IPS-NIHi11 (cell line): ENCODE measurements around the gene LPIN1.
A peak's percentile ranks its signal among the peaks of the same experiment; 100 is the strongest.
"Not testable (repeated sequence)": the region's sequence is repeated elsewhere in the genome, so short reads cannot be mapped to it uniquely, and the experiment has no call there.

Experiments used
- DNase-seq: peaks from one replicate; pipeline ENCODE4 v3.0.0; 2012; ENCODE audit warnings: mixed read lengths, low spot score

The LPIN1 gene

GRCh38 chr2:11835403-11835802 lies 89.0 kb downstream of the LPIN1 start:
- DNase-seq = no peak

GRCh38 chr2:11836647-11837219 lies 90.3 kb downstream of the LPIN1 start:
- no peak for DNase-seq

DNA sequence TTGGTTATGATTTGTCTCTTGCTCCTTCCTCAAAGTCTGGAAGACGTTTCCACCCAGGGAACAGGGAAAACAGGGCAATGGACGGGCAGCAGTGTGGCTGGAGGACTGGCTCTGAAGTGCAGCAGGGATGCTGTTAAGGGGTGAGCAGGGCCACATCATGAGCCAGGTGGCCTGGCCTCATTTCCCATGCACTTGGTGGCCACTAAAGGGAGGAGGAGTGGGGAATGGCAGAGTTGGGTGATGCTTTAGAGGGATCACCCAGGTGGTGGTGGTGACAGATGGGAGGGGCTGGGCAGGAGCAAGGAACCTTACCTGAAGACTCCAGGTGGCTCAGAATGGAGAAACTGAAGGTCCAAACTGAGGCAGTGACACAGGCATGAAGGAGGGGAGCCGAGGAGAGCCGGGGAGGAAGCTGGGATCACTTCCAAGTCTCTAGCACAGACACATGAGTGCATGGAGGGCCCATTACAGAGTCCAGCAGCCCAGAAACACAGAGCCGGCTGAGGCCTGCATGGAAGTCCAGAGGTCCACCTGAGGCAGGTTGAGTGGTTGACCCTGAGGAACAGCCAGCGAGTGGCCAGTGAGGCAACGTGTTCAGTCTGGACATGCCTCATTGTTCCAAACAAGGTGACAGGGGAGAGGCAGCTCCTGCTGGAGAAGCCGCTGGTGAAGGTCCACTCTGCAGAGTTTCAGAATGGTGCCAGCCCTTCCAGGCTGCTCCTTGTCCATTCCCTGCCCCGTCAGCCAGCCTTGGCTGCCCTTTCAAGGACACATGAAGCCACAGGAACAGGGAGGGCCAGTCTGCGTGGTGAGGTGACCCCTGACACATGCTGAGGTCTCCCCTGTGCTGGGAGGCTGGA lies 91.7 kb downstream of the LPIN1 start:
- DNase-seq = no peak

DNA sequence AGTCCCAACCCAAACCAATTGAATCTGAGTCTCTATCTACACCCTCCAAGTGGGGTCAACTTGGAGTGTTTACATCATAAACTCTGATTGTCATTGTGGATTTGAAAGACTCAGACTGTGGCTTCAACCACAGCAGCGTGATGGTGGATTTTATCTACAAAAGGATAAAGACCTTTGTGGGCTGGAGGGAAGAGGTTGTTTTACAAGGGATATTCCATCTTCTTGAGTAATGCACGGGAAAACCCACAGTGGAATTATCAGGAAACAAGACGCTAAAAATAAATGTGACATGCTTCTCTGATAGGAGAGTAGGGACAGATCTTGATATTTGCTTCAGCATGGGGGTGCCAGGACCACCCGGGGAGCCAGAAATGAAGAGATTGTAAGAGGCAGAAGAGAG lies 93.5 kb downstream of the LPIN1 start:
- DNase-seq = no peak

GRCh38 chr2:11842336-11842735 lies 95.9 kb downstream of the LPIN1 start:
- no peak for DNase-seq

DNA sequence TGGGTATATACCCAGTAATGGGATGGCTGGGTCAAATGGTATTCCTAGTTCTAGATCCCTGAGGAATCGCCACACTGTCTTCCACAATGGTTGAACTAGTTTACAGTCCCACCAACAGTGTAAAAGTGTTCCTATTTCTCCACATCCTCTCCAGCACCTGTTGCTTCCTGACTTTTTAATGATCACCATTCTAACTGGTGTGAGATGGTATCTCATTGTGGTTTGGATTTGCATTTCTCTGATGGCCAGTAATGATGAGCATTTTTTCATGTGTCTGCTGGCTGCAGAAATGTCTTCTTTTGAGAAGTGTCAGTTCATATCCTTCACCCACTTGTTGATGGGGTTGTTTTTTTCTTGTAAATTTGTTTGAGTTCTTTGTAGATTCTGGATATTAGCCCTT lies 98.4 kb downstream of the LPIN1 start:
- not testable (repeated sequence) for DNase-seq

- DNase-seq = not testable (repeated sequence)
These were observed 101.5 kb downstream of the LPIN1 start for GRCh38 chr2:11847935-11848334.

GRCh38 chr2:11850082-11850481 lies 103.7 kb downstream of the LPIN1 start:
- no peak for DNase-seq

- DNase-seq = no peak
These were observed 106.2 kb downstream of the LPIN1 start for GRCh38 chr2:11852526-11853196.

DNA sequence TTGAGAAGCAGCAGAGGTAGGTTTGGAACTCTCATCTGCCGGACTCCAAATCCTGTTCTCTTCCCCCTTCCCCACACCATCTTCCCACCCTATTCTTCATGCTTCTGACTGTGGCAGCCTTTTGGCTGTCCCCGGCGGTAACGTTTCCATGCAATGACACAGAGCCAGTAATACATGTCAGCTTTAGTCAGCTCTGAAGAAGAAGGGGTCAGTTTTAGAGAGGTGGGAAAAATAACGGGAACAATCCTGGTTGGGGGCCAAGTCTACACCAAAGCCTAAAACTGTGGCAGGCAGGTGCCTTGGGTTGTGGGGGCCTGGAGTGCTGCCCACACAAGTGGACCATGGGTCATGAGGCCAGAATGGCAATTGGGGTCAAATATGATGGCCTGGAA lies 106.8 kb downstream of the LPIN1 start:
- no peak for DNase-seq

DNA sequence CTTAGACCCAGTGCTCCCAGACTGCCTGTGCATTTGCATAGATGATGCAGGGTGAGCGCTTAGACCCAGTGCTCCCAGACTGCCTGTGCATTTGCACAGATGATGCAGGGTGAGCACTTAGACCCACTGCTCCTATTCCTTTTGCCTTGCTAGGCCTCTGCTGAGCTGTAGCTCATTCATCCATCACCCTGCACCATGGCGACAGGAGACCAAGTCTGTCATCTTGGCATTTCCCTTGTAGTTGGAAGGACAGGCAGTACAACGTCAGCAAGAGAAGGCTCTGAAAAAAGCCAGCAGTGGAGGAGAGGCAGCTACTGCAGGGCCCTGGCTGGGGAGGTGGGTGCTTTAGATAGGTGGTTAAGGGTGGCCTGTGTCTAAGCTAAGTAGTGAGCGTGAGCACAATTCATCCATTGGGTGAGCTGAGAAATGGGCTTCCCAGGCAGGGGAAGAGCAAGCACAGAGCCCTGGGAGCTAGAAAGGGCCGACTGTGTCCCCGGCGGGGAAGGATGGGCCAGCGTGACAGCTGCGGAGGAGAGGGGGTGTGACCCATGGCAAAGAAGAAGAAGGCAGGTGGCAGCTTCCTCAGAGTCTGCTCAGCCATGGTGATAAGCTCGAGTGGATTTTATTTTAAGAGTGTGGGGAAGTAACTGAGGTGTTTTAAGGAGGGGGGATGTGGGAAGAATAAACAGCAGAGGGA lies 108.8 kb downstream of the LPIN1 start:
- DNase-seq = no peak

DNA sequence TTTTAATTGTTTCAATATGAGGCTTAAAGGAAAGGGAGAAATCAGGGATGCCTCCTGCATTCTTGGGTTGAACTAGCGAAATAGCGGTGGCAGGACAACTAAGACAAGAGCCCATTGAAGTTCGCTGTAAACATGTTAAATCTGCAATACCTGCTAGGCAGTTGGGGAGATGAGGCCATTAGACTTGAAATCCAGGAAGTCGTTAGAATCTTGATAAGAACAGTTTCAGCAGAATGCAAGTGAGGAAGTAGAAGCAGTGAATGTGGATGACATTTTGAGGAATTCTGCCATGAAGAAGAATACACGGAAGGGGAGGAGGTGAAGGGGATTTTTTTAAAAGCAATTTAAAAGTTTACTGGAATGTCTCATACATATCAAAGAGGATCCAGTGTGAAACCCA lies 109.7 kb downstream of the LPIN1 start:
- DNase-seq = no peak

GRCh38 chr2:11858883-11859282 lies 112.5 kb downstream of the LPIN1 start:
- DNase-seq = no peak

- not testable (repeated sequence) for DNase-seq
These were observed 113.5 kb downstream of the LPIN1 start for GRCh38 chr2:11859975-11860374.

GRCh38 chr2:11861044-11861443 lies 114.6 kb downstream of the LPIN1 start:
- no peak for DNase-seq

GRCh38 chr2:11862049-11862448 lies 115.6 kb downstream of the LPIN1 start:
- DNase-seq = no peak

- no peak for DNase-seq
These were observed 116.7 kb downstream of the LPIN1 start for GRCh38 chr2:11863103-11863502.

DNA sequence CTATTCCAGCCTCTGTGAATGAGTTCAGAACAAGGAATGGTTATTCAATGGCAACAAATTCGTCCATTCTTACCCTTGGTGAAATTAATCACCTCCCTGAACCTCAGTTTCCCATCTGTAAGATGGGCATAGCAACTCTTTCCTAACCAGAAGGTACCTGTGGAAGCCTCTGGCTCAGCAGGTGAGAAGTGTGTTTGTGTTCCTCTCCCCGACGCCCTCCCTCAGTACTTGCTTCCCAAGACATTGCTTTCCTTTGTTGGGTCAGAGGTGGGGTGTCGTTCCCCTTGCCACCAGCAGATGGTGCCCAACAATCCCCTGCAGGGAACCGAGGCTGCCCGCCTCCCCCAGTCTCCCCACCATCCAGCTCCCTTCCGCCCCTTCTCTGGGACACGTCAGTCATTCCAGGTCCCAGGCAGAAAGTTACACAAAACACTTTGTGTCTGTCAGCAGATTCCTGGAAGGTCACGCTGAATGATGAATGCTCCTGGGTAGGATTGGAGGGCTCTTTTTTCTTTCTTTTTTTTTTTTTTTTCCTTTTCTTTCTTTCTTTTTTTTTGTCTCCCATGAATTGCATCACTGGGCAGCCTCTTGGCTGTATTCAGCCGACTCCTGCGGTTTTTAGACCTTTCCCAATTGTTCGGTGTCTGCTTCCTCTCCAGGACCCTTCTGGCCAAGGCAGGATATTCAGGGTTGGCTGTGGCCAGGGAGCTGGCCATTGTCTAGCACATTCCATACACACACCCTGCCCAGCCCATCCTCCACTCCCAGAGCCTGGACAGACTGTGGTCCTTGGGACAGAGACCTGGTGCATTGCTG lies 117.3 kb downstream of the LPIN1 start:
- peak; percentile 94 for DNase-seq

GRCh38 chr2:11864724-11865123 lies 118.3 kb downstream of the LPIN1 start:
- DNase-seq = no peak

DNA sequence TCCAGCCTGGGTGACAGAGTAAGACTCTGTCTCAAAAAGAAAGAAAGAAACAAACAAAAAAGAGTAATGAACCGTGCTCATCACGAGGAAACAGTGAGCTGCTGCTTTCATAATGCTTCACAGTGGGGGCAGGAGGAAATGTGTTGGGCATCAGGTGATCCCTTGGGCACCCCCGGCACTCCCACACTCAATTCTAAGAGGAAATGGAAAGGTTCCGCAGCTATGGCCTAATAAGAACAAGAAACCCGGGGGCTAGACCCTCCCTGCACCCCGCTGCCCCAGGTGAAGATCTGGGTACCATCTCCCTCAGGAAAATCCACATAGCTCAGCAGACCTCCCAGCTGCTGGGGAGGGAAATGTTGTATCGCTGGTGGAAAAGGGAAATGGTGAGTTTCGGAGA lies 118.9 kb downstream of the LPIN1 start:
- no peak for DNase-seq

GRCh38 chr2:11865805-11866204 lies 119.4 kb downstream of the LPIN1 start:
- no peak for DNase-seq
